Endothelial cell of umbilical vein (primary cell): ENCODE results near the gene CERS5.

Source experiments
- POLR2A ChIP-seq: IDR thresholded peaks from 2 replicates; pipeline ENCODE4 v1.6.1; 2012; ENCODE audit warnings: low read depth, mild to moderate bottlenecking, control low read depth, low read length
- TF ChIP-seq, protein P1 (sequence below), 2 donors: IDR thresholded peaks; 1 replicate in 1 of 2; 2 replicates in 1 of 2; pipeline ENCODE4 v1.5.1; 2011; ENCODE audit warnings: low read length in 2 of 2, mild to moderate bottlenecking in 2 of 2, moderate library complexity in 2 of 2, control low read depth in 1 of 2, inconsistent platforms in 1 of 2, low read depth in 1 of 2; ENCODE audit not compliant: insufficient read depth in 1 of 2; ENCODE audit errors: extremely low read depth in 1 of 2

DNA sequence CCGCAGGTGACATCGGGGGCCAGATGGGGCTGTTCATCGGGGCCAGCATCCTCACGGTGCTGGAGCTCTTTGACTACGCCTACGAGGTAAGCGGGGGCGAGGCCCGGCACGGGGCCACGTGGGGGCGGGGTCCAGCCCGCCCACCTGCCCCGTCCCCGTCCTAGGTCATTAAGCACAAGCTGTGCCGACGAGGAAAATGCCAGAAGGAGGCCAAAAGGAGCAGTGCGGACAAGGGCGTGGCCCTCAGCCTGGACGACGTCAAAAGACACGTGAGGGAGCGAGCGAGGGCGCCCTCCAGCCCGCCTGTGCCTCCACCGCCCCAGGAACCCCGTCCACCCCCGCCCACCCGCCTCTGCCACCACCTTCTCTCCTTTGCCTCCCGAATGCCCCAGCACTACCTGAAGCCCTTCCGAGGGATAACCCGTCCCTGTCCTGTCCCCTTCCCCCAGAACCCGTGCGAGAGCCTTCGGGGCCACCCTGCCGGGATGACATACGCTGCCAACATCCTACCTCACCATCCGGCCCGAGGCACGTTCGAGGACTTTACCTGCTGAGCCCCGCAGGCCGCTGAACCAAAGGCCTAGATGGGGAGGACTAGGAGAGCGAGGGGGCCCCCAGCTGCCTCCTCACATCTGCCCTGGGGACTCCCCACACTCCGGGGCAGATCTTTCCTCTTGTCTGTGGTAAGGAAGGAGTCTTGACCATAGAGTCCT is 85.9 kb downstream of the CERS5 start:
- no peak for TF ChIP-seq POLR2A
- TF ChIP-seq, protein P1, sequence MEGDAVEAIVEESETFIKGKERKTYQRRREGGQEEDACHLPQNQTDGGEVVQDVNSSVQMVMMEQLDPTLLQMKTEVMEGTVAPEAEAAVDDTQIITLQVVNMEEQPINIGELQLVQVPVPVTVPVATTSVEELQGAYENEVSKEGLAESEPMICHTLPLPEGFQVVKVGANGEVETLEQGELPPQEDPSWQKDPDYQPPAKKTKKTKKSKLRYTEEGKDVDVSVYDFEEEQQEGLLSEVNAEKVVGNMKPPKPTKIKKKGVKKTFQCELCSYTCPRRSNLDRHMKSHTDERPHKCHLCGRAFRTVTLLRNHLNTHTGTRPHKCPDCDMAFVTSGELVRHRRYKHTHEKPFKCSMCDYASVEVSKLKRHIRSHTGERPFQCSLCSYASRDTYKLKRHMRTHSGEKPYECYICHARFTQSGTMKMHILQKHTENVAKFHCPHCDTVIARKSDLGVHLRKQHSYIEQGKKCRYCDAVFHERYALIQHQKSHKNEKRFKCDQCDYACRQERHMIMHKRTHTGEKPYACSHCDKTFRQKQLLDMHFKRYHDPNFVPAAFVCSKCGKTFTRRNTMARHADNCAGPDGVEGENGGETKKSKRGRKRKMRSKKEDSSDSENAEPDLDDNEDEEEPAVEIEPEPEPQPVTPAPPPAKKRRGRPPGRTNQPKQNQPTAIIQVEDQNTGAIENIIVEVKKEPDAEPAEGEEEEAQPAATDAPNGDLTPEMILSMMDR (IDR thresholded peaks at IDR 0.05; ENCODE audit: extremely low read depth in 1 of 2, insufficient read depth in 1 of 2, low read depth in 1 of 2, low read length in 2 of 2): no peak
